Measurements from ENCODE around the gene RBP3.

Gene RBP3

GRCh38 chr10:47348138-47348651, at the start of gene RBP3:
TSS of gene RBP3 (plus strand) at chr10:47348363. CDS start at chr10:47348485, 122 bp downstream.
- no peak for FAIRE-seq

GRCh38 chr10:47298715-47299114, 49.4 kb upstream of the RBP3 start:
- FAIRE-seq, result no peak

- no peak for FAIRE-seq
These were observed 48.3 kb upstream of the RBP3 start, which contains the start of gene GDF10 for GRCh38 chr10:47299611-47300428. TSS of gene GDF10 (plus strand) at chr10:47300197. CDS start at chr10:47300652, 455 bp downstream.

- FAIRE-seq, result no peak
These were observed 47.7 kb upstream of the RBP3 start for GRCh38 chr10:47300429-47300931.

GRCh38 chr10:47301833-47302232, 46.3 kb upstream of the RBP3 start:
- no peak for FAIRE-seq

- no peak for FAIRE-seq
These were observed 45.1 kb upstream of the RBP3 start for GRCh38 chr10:47303105-47303504.

GRCh38 chr10:47303866-47304265, 44.3 kb upstream of the RBP3 start:
- FAIRE-seq, result no peak

GRCh38 chr10:47305566-47305965, 42.6 kb upstream of the RBP3 start:
- FAIRE-seq, result no peak

GRCh38 chr10:47306387-47307210, 41.6 kb upstream of the RBP3 start:
- FAIRE-seq, result no peak

GRCh38 chr10:47307381-47307780, 40.8 kb upstream of the RBP3 start:
- no peak for FAIRE-seq

- no peak for FAIRE-seq
These were observed 39.4 kb upstream of the RBP3 start for GRCh38 chr10:47308775-47309174.

- no peak for FAIRE-seq
These were observed 38.6 kb upstream of the RBP3 start for GRCh38 chr10:47309408-47310089.

GRCh38 chr10:47310090-47310505, 38.1 kb upstream of the RBP3 start:
- no peak for FAIRE-seq

- FAIRE-seq, result no peak
These were observed 36.8 kb upstream of the RBP3 start for GRCh38 chr10:47311193-47311931.

GRCh38 chr10:47311932-47312662, 36.1 kb upstream of the RBP3 start:
- FAIRE-seq, result no peak

GRCh38 chr10:47312663-47312995, 35.5 kb upstream of the RBP3 start:
- FAIRE-seq, result no peak

GRCh38 chr10:47314416-47314970, 33.7 kb upstream of the RBP3 start:
- FAIRE-seq, result no peak

GRCh38 chr10:47315421-47315820, 32.7 kb upstream of the RBP3 start:
- FAIRE-seq, result no peak

- FAIRE-seq, result no peak
These were observed 32.0 kb upstream of the RBP3 start for GRCh38 chr10:47316131-47316530.

GRCh38 chr10:47317251-47317650, 30.9 kb upstream of the RBP3 start:
- no peak for FAIRE-seq

- FAIRE-seq, result no peak
These were observed 29.5 kb upstream of the RBP3 start for GRCh38 chr10:47318706-47319105.

Measured in TTC549 (cell line).